Activated CD8-positive, alpha-beta memory T cell treated with anti-CD3 and anti-CD28 coated beads, Interleukin-2, amount 50 U/mL, for 24 hours (primary cell): Measurements from ENCODE around the gene PIGL.
"Not testable (repeated sequence)": the region's sequence is repeated elsewhere in the genome, so short reads cannot be mapped to it uniquely, and the experiment has no call there.

Source experiments
- DNase-seq: peaks from one replicate; pipeline ENCODE4 v3.0.0-alpha.2; 2020; ENCODE audit errors: extremely low read depth

Gene PIGL

DNA sequence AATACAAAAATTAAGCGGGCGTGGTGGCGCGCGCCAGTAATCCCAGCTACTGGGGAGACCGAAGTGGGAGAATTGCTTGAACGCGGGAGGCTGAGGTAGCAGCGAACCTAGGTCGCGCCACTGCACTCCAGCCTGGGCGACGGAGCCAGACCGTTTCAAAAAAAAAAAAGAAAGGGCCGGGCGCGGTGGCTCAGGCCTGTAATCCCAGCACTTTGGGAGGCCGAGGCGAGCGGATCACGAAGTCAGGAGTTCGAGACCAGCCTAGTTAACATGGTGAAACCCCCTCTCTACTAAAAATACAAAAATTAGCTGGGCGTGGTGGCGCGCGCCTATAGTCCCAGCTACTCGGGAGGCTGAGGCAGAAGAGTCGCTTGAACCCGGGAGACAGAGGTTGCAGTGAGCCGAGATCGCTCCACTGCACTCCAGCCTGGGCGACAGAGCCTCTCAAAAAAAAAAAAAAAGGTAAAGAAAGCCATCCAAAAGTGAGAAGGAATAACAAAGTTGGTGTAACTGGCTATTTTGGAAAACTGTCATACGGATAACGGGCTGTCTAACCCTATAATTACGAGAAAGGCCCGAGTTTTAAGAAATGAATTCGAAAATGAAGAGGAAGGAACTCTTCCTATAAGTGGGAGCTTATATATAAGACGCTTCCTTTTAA lies 539 bp upstream of the PIGL start:
- DNase-seq: not testable (repeated sequence)

GRCh38 chr17:16222406-16222805 lies 5.4 kb downstream of the PIGL start:
- no peak for DNase-seq

DNA sequence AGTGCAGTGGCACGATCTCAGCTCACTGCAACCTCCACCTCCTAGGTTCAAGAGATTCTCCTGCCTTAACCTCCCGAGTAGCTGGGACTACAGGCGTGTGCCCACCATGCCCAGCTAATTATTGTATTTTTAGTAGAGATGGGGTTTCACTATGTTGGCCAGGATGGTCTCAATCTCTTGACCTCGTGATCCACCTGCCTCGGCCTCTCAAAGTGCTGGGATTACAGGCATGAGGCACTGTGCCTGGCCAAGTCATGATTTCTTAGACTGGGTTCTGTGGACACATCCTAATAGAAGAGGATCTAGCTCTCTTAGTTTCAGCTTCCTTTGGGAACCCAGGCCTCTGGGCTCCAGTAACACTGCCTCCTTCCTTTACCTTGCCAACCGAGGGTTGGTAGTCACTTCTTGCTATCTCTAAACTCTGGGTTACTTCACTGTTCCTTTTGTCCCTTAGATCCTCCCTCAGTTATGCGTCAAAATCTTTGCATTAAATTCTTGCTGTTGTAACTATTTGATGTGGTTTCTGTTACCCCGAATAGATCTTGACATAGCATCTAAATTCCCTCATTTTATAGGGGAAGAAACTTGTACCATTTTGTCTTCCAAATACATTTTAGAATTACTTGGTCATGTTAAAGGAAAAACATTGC lies 13.0 kb downstream of the PIGL start:
- DNase-seq: not testable (repeated sequence)

- DNase-seq: no peak
Measured at GRCh38 chr17:16232391-16232790, 15.4 kb downstream of the PIGL start.

DNA sequence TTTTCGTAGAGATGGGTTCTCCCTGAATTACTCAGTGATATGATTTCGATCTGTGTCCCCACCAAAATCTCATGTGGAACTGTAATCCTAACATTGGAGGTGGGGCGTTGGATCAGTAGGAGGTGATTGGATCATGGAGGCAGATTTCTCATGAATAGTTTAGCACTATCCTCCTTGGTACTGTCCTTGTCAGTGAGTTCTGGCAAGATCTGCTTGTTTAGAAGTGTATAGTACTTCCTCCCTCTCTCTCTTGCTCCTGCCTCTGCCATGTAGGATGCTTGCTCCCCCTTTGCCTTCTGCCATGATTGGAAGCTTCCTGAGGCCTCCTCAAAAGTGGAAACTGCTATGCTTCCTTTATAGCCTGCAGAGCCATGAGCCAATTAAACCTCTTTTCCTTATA lies 22.9 kb downstream of the PIGL start:
- DNase-seq: no peak

DNA sequence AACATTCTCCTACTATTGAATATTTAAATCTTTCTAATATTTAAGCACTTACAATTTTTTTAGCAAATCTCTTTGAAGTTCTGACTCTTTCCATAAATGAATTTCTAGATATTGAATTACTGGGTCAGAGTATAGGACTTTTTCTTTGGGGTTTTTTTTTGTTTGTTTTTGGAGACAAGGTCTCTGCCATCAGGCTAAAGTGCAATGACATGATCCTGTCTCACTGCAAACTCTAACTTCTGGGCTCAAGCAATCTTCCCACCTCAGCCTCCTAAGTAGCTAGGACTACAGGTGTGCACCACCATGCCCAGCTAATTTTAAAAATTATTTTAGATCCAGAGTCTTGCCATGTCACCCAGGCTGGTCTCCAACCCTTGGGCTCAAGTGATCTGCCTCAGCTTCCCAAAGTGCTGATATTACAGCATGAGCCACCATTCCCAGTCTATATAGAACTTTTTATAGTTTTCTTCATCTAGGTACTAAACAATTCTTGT lies 24.9 kb downstream of the PIGL start:
- DNase-seq: no peak

DNA sequence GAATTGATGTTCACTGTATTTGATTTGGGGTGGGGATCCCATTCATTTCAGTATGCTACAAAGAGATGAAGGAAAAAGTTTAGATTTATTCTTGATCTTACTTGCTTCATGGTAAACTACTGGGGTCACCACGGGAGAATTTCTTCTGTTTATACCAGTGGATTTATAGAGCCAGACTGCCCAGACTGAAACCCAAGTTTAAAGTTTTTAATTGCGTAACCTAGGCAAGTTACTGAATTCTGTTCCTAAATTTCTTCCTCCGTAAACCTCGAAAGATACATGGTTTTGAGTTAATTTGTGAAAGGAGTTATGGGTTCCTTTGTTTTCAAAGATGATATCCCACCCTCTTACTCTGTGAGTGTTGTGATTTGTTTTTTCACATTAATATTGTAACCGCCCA lies 26.4 kb downstream of the PIGL start:
- DNase-seq: no peak

GRCh38 chr17:16243801-16244567 lies 27.0 kb downstream of the PIGL start:
- no peak for DNase-seq

DNA sequence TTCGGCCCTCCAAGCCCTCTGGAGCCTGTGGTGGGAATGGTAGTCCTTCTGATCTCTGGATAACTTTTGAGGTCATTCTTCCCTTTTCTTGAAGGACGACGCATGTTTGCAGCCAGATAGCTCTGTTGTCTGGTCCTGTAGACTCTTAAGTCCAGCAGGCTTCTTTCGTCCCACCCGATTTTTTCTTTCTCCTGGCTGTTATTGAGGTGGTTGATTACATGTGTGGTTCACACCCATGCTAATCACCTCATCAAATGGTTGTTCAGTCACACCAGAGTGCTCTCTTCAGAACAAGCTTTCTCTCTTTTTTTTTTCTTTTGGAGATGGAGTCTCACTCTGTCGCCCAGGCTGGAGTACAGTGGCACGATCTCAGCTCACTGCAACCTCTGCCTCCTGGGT lies 30.6 kb downstream of the PIGL start:
- DNase-seq: no peak

- no peak for DNase-seq
Measured at GRCh38 chr17:16250635-16251034, 33.6 kb downstream of the PIGL start.

DNA sequence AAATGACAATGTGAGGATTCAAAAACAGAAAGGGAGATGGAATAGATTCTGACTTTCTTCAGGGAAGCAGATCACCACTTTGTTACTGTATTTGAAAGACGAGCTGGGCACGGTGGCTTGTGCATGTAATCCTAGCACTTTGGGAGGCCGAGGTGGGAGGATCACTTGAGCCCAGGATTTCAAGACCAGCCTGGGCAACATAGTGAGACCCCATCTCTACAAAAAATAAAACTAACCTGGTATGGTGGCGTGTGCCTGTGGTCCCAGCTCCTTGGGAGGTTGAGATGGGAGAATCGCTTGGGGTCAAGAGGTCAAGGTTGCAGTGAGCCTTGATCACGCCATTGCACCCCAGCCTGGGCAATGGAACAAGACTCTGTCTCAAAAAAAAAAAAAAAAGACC lies 34.0 kb downstream of the PIGL start:
- no peak for DNase-seq

GRCh38 chr17:16251556-16251955 lies 34.5 kb downstream of the PIGL start:
- DNase-seq: no peak

DNA sequence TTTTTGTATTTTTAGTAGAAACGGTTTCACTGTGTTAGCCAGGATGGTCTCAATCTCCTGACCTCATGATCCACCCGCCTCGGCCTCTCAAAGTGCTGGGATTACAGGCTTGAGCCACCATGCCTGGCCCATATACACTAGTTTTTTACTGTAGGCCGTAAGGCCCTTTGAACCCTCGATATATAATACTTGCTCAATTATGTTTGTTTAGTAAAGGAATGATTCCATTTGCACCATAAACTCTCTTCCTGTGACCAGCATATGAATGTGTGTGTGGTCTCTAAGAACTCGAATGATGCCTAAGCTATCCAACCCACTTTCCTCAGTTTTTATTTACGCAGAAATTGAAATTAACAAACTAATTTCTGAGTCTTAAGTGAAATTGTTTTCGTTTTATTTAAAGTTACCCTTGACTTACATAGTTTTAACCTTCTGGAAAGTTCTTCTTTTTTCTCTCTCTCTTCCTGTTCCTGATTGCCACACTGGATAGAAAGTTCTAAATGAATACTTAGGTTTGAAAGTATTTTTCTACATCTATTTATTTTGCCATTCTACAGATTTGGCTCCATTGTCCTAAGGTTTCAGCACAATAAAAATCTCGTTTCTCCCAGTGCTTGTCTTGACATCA lies 37.9 kb downstream of the PIGL start:
- DNase-seq: no peak

DNA sequence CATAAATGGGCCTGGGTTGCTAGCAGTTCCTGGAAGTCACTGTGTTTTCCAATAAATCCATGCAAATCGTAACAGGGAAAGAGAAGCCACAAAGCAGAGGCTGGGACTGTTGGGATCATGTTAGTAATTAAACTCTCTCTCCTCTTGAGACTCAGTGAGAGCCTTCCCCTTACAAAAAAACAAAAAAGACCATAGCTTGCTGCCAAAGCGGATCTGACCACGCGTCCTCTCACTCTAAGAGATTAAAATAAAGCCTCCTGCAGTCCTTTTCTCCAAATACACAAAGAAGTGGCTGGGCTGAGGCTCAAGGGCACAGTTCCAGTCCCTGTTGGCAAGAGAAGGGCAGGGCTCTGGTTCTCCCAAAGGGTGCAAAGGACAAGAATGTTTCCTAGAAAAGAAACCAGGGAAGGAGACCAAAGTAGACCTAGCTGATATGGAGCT lies 38.5 kb downstream of the PIGL start:
- no peak for DNase-seq

GRCh38 chr17:16258901-16259300 lies 41.9 kb downstream of the PIGL start:
- no peak for DNase-seq

DNA sequence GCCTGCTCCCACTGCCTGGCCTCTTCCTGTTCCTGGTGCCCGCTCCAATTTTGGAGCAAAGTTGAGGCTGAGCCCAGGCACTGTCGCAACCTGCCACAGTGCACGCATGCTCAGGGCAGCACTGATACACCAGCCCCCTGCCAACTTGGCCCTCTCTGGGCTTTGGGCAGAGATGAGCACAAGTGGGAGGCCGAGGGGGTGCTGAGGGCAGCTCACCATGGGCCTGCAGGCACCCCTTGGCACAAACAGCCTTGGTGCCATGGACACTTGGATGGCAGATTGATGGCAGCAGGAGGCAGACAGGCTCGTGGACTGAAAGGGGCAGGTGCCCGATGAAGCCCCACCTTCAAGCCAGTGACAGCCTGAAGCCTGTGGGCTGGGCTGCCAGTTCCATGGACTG lies 42.9 kb downstream of the PIGL start:
- DNase-seq: no peak

- DNase-seq: no peak
Measured at GRCh38 chr17:16261049-16261448, 44.0 kb downstream of the PIGL start.

DNA sequence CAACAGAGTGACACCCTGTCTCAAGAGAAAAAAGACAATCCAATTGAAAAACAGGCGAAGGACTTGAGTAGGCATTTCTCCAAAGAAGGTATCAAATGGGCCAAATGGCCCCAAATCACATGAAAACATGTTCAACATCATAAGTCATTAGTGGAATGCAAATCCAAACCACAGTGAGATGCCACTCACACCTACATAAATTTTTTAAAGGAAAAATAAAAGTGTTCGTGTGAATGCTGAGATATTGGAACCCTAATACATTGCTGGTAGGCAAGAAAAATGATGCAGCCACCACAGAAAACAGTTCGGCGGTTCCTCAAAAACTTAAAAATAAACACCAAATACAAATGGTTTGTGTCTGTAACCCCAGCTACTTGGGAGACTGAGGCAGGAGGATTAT lies 45.2 kb downstream of the PIGL start:
- no peak for DNase-seq

GRCh38 chr17:16267174-16267573 lies 50.2 kb downstream of the PIGL start:
- no peak for DNase-seq

- no peak for DNase-seq
Measured at GRCh38 chr17:16269658-16270057, 52.6 kb downstream of the PIGL start.

GRCh38 chr17:16272111-16272840 lies 55.3 kb downstream of the PIGL start:
- no peak for DNase-seq

GRCh38 chr17:16273499-16273898 lies 56.5 kb downstream of the PIGL start:
- no peak for DNase-seq
